ENCODE results near the gene RPS23. TPM values are rescaled to one million over a fixed set of nuclear protein-coding genes. Genes with fewer than 3 reads are reported as not detected.

Gene RPS23
- total and polyA plus RNA-seq, 2 of the 8 experiments (the other 6 are each of a cell fraction or from before 2014, with no cell fraction given) = 2,559 to 4,867 TPM

GRCh38 chr5:82319192-82319591 is 41.0 kb upstream of the RPS23 start:
- no peak overlapping the region for H3K23ac ChIP-seq (ENCODE audit: insufficient read length)
- H3K14ac ChIP-seq (ENCODE audit: insufficient read length) = no peak overlapping the region
- H4K8ac ChIP-seq (ENCODE audit: extremely low read depth, insufficient read depth, low read length) = no peak overlapping the region
- no peak overlapping the region for H2BK20ac ChIP-seq (ENCODE audit: low read length)
- no peak overlapping the region for H2BK12ac ChIP-seq (ENCODE audit: low read depth, low read length)
- H3K9ac ChIP-seq (replicated peaks in 1 of 4; ENCODE audit: extremely low read depth in 1 of 4, low read depth in 3 of 4, low read length in 3 of 4) = no peak overlapping the region
- no peak overlapping the region for H2AK5ac ChIP-seq (ENCODE audit: low read depth, low read length)
- no peak overlapping the region for H3K56ac ChIP-seq (replicated peaks; ENCODE audit: insufficient read length, low read depth, low read length)
- no peak overlapping the region for H2BK15ac ChIP-seq (ENCODE audit: low read length)
- no peaks in the 10 kb centered on the region for H3K9me3 ChIP-seq (ENCODE audit: insufficient read depth in 2 of 2, low read depth in 1 of 2, low read length in 1 of 2)
- no peak overlapping the region for H2BK120ac ChIP-seq (replicated peaks; ENCODE audit: low read depth, low read length)
- no peak overlapping the region for H3K18ac ChIP-seq (ENCODE audit: extremely low read depth, low read length)
- no peak overlapping the region for H2AFZ ChIP-seq (ENCODE audit: low read length)
- H3K27ac ChIP-seq (ENCODE audit: low read depth, low read length) = no peak overlapping the region
- ChIA-PET CTCF (ENCODE audit: partially characterized antibody) (no interaction called here), POLR2A (ENCODE audit: partially characterized antibody) (no interaction called here)
- no peaks in the 10 kb centered on the region for H3K23me2 ChIP-seq (ENCODE audit: low read depth, low read length)
- H4K20me1 ChIP-seq (replicated peaks in 1 of 2; ENCODE audit: control insufficient read depth in 1 of 2, insufficient read depth in 2 of 2, low read length in 2 of 2) = no peaks in the 10 kb centered on the region
- no peak overlapping the region for H3K4ac ChIP-seq (replicated peaks; ENCODE audit: insufficient read length, low read depth, low read length)
- no peak overlapping the region for H2BK5ac ChIP-seq (ENCODE audit: low read depth, low read length)
- DNase-seq (ENCODE audit: low read depth in 1 of 2, low spot score in 2 of 2) (no peak), FAIRE-seq (no peak)
- no peak overlapping the region for H4K5ac ChIP-seq (ENCODE audit: insufficient read length, low read depth, low read length)
- 87% methylated on average over 2 of the region's 2 CpGs; no CpG with 5 or more reads in 1 of the 2 experiments for WGBS, 2 experiments (ENCODE audit: extremely low coverage in 1 of 2, insufficient coverage in 1 of 2, insufficient read length in 1 of 2, insufficient replicate concordance in 2 of 2, low coverage in 1 of 2, low lambda C conversion rate in 2 of 2, missing lambda C conversion rate in 1 of 2)
- no peak overlapping the region for H3K4me2 ChIP-seq (ENCODE audit: insufficient read depth in 1 of 2, low read depth in 2 of 2, low read length in 2 of 2)
- H3K4me3 ChIP-seq (ENCODE audit: extremely low read depth in 1 of 4, insufficient read depth in 2 of 4, low read depth in 3 of 4, low read length in 4 of 4) = no peak overlapping the region
- no peaks in the 10 kb centered on the region for H3K36me3 ChIP-seq (ENCODE audit: control insufficient read depth in 2 of 4, insufficient read depth in 4 of 4, low read length in 3 of 4)
- H3K4me1 ChIP-seq (replicated peaks in 1 of 4; ENCODE audit: control insufficient read depth in 3 of 4, insufficient read depth in 4 of 4, low read length in 3 of 4) = no peaks in the 10 kb centered on the region
- H3K79me2 ChIP-seq (ENCODE audit: control insufficient read depth in 1 of 2, insufficient read depth in 2 of 2, low read length in 2 of 2) = no peaks in the 10 kb centered on the region
- no peaks in the 10 kb centered on the region for H3K27me3 ChIP-seq (replicated peaks in 1 of 4; ENCODE audit: control insufficient read depth in 3 of 4, extremely low read depth in 1 of 4, insufficient read depth in 3 of 4, low read length in 3 of 4)
- no peaks in the 10 kb centered on the region for H3K79me1 ChIP-seq (ENCODE audit: low read depth, low read length)
- H4K91ac ChIP-seq (replicated peaks; ENCODE audit: insufficient read length, low read length) = no peak overlapping the region
- no peak for TF ChIP-seq MAX (IDR thresholded peaks at IDR 0.05)
- no peak for TF ChIP-seq HDAC6 (IDR thresholded peaks at IDR 0.05; ENCODE audit: low read depth, low read length)
